ENCODE measurements around the gene MYBBP1A.

MYBBP1A gene

DNA sequence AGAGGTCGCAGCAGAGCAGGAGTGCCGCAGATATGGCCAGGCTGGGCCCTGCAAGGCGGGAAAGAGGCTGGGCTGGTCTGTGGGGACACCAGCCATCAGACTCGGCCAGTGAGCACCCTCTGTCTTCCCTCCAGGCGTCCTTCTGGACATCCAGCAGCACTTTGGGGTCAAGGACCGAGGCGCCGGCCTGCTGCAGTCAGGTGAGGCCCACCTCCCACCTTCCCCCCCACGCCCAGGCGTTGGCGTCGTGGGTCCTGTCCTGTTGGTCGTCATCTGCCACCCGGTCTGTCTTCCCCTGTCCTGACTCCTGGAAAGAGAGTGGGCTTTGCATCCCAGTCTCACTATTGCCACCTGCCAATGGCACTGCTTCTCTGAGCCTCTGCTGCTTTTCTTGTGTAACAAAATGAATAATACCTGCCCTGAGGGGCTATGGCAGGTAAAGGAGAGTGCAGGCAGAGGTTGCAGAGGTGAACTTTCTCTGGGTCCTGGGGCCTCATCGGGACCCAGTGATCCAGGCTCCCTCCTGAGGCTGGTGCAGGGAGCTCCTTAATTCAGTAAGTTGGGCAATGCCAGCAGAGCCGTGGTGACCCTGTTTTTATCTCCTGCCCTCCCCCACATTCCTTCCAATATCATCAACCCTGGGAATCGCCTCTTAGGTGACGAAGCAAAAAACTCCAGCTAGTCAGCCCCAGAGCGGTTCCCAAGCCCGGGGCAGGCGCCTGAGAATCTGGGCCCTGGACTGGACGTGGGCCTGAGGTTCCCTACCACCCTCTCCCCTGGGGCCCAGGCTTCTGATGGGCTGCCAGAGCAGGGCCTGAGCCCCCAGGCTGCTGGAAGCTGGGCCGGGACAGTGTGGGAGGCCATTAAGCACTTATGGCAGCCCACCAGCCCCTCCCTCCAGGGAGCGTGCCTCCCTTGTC is 41.8 kb downstream of the MYBBP1A start:
- DNase-seq = no peak

DNA sequence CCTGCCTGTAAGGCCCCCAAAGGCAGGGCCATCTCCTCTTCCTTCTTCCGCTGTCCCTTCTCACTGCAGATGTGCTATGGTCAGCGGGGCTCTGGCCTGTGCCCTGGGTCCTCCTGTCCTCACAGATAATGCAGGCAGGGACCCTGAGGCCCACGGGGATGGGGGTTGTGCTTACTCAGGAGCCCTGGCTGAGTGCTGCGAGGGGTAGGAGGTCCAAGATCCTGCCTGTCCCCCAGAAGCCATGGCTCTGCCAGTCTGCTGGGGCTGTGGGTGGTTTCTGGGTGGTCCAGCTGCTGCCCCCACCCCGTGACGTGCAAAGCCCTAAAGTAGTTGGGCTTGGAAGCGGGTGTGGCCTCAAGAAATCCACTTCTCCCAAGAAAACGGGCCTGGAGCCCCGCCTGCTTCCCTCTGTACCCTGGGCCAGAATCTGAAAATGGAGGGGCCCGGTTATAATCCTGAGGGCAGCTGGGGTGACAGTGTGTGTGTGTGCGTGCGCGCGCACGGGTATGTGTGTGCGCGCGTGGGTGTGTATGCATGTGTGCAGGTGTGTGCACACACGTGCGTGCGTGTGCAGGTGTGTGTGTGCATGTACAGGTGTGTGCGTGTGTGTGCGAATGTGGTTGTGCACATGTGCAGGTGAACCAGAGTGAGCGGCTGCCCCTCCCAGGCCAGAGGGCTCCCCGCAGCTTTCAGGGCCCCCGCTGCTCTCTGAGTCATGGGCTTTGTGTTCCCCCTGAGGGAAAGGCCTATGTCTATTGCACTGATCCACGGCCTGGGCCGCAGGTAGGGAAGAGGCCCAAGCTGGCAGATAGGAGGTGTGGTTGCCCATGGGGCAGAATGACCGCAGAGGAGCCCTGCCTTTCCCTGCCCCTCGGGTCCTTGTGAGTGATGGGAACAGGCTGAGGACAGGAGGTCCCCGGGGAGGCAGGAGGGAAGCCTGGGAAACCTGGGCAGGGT is 42.8 kb downstream of the MYBBP1A start:
- no peak for DNase-seq

GRCh38 chr17:4511199-4511932 is 43.8 kb downstream of the MYBBP1A start:
- DNase-seq = no peak

DNA sequence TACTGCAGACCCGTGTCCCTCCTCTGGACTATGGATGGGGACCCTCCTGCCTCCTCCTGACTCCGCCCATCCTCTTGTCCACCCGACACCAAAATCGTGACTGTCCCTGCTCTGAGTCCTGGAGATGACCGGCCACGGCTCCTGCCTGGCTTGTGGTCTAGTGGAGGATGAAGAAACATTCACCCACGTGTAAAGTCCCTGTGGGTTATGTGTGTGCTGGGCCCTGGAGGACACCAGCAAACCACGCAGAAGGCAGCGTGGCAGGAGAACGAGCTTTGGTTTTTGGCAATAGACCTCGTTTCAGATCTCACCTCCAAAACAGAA is 44.6 kb downstream of the MYBBP1A start:
- no peak for DNase-seq

DNA sequence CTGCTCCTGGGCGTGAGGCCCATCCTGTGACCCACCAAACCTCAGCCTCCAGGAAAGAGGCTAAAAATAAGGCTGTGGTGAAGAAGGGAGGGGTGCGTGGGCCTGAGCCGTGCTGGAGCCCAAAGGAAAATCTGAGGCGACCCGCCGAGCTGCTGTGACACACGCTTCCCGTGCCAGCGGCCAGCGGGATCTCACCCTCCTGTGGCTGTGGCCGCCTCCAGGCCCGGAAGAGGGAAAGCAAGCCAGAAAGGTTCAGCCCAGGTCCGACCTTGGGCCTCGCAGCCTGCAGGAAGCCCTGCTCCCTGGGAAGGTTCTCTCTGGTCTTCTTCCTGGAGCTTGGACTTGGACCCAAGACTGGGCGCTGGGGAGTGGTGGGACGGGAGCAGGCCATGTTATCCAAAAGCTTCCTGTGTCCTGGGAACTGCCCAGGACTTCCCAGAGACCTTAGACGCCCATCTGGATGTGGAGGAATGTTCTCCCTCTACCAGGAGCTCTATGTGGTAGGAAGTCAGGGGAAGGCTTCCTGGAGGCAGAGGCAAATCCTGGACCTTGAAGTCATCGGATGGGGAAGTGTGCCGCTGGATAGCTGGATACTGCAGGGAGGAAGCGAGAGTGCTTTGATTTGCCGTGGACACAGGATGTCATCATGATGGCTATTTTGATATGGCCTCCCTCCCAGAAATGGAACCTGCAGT is 45.1 kb downstream of the MYBBP1A start:
- DNase-seq = no peak

DNA sequence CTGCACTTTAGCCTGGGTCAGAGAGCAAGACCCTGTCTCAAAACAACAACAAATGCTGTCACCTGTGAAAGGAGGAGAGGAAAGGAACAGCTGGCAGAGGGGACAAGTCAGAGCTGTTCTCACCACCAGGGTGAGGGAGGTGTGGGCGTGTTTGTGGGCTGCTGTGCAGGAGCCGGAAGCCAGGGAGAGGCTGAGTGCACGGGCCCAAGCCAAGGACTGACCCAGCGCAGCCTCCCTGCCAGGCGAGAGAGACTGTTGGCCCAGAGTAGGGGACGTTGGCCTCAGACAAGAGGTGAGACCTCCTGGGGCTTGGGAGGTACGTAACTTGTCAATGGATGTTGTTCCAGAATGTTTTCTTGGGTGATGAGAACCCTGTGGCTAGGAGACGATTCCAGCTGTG is 45.8 kb downstream of the MYBBP1A start:
- no peak for DNase-seq

DNA sequence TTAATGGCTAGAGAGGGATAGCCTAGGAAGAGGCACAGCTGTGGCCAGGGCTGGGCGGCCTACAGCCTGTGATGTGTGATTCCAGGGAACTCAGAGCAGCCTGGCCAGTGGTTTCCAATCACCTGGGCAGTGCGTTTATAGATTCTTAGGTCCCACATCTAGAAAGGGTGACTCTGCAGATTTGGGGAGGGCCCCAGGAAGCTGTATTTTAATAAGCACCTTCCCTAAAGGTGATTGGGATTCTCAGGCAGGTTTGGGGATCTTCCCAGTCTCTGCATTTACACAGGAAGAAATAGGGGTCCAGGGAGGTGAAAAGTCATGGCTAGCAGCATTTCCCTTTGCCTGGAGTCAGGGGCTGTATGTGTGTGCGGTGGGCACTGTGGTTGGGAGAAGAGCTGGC is 47.0 kb downstream of the MYBBP1A start:
- DNase-seq = no peak

GRCh38 chr17:4507361-4508111 is 47.6 kb downstream of the MYBBP1A start:
- DNase-seq = no peak

GRCh38 chr17:4506892-4507291 is 48.3 kb downstream of the MYBBP1A start:
- no peak for DNase-seq

- DNase-seq = no peak
Measured at GRCh38 chr17:4506175-4506813, 48.9 kb downstream of the MYBBP1A start.

- DNase-seq = no peak
Measured at GRCh38 chr17:4505187-4505586, 50.0 kb downstream of the MYBBP1A start.

- DNase-seq = no peak
Measured at GRCh38 chr17:4504188-4504587, 51.0 kb downstream of the MYBBP1A start.

DNA sequence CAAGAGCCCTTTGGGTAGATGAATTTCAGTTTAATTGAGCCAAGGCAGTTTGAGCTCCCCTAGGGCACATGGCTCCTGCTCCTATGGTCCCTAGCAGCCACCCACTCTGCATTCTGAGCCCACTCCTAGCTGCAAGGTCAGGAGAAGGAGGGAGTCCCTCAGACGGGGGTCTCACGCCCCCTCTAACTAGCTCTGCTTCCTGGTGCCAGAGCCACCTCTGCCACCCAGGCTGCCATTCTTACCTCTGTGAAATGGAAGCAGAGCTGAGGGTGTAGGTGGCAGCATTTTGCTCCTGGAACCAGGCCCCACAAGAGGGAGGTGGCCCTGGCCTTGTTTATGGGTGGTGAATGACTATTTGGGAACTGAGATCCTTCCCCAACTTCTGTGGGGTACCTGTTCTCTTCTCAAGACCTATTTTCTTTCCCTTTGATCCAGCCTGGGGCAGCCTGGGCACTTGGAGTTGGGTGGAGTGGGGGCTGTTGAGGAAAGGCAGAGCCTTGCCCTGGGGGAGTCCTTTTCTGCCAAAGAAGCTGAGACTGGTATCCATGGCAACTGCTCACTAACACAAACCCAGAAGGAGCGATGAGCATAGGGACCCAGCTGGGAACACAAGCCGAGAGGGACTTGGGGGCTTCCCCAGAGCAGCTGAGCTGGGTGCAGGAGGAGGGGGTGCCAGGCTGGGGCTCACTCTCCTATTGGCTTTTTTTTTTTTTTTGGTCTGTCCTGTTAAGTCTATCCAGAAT is 51.7 kb downstream of the MYBBP1A start:
- DNase-seq = no peak

DNA sequence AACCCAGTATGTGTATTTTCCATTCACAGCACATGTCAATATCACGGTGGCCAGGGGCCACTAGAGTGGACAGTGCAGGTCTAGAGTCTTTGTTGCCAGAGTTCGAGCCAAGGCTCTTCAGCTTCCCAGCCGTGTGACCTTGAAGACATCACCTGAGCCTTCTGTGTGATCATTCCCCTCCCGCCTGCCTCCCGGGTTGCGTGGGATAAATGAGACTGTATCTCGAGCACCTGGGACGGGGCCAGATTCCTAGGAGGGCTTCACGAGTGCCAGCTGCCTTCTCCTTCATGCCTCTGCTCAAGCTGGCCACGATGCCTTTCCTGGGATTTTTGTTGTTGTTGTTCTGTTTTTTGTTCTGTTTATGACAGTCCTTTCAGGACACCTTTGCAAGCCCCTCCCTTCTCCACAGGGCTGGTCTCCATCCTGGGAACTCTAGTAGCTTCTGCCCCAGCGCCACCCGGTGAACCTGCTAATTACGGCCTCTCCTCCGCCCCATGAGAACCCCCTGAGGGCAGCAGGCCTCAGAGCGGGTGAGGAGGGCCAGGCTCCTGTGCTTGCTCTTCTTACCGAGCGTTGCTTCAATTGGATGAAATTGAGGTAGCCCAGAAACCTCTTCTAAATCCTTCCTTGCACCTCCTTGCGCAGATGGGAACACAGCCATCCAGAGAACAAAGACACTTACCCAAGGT is 52.6 kb downstream of the MYBBP1A start:
- DNase-seq = no peak

- DNase-seq = no peak
Measured at GRCh38 chr17:4501295-4501949, 53.8 kb downstream of the MYBBP1A start.

GRCh38 chr17:4500191-4500571 is 55.0 kb downstream of the MYBBP1A start:
- DNase-seq = no peak

DNA sequence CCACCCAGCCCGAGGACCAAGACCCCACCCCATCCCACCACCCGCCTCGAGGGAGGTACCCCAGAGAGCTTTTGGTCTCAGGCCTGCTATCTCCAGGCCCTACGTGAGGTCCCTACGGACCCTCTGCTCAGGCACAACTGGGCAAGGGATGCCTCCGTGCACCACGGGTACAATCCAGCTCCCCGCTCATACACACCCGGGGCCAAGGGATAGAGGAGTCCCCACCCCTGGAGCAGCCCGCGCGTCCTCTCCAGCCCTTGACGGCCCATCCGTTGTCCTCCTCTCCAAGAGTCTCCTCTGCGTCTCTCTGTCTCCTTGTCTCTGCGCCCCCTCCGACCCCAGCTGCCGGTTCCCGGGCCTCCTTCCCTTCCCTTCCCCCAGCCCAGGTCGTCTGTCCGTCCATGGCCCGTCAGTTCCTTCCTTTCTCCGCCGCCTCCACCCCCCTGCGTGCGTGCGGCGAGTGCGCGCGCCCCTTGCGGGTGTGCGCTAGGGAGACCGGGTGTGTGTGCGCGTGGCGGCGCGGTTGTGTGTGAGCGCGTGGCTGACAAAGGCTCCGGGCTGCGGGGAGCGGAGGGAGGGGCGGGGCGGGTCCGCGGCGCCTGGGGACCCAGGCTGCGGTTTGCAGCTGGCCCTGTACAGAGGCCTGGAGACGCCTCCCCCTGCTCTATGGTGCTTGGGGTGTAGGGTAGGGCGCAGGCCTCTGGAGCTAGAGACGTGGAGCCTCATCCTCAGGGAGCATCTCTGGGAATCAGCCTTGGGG is 55.6 kb downstream of the MYBBP1A start:
- DNase-seq = no peak

Data from NCI-H1417 treated with DMSO at 0.1 percent for 48 hours (cell line).